ENCODE measurements around the gene ZNF552. TPM values are rescaled to one million over a fixed set of nuclear protein-coding genes. Genes with fewer than 3 reads are reported as not detected.
"Not testable (repeated sequence)": the region's sequence is repeated elsewhere in the genome, so short reads cannot be mapped to it uniquely, and the experiment has no call there.

Gene ZNF552
- total and polyA plus RNA-seq, 7 donors, result 2.4 to 15.0 (median 7.1) TPM

DNA sequence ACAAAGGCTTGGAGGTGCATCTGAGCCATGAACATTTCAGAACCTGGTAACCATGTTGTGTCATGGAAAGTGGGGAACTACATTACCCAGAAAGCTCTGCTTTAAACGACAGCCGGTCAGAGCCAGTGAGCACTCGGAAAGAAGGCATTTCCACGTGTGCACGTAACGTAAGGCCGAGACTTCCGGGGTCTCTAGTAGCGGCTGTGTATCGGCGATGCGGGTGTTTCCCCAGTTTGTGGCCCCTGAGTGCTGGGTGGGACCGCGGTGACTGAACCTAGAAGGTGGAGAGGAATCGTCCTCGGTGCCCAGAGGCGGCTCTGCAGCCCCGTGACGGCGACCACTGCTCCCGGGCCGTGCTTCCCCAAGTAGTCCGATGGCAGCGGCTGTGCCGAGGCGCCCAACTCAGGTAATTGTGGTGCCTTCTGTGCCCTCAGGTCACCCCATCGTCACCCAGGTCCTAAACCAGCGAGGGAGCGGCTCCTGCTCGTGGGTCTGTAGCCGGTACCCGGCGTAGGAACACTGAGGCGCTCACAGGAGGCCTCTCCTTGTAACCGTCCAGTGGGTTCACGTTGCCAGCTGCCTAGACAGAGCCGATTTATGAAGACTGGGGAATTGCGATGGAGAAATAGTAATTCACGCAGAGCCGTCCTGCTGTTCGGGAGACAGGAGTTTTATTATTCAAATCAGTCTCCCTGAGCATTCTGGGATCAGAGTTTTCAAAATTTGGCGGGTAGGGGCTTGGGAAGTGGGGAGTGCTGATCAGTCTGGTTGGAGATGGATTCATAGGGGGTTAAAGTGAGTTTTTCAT, 35.2 kb upstream of the ZNF552 start, which contains the start of gene ZNF587:
Gene ZNF587, plus strand, starts transcription at position 194 of the 808 bp plus-strand sequence. Its CDS starts 180 bp downstream, at position 374.
- Histone ChIP-seq H3K36me3 (peaks cover 0 to 14% (median 0%) of the 10 kb centered on the region in 4 donors), H3K27ac (peak within 1 kb of the TSS; percentile 69 to 73 (median 69)), H3K4me1 (peaks cover 0 to 16% (median 14%) of the 10 kb centered on the region in 4 donors), H3K4me3 (peak within 1 kb of the TSS; percentile 57 to 70 (median 61))
- 0% methylated on average over 42 of the region's 42 CpGs for WGBS, 2 donors
- TF ChIP-seq POLR2AphosphoS5 (IDR thresholded peaks at IDR 0.05), result peak in 3 of 4 donors; percentile 27 to 74 (median 64)
- intact Hi-C loops (cut with DNase I), result loop anchor here (5.0 kb wide), 1 partner anchor 38 kb away; the partner anchor contains the start of gene ZNF552
- not testable (repeated sequence) for H3K9me3 ChIP-seq, H3K27me3 ChIP-seq
- DNase-seq, result peak; percentile 76

DNA sequence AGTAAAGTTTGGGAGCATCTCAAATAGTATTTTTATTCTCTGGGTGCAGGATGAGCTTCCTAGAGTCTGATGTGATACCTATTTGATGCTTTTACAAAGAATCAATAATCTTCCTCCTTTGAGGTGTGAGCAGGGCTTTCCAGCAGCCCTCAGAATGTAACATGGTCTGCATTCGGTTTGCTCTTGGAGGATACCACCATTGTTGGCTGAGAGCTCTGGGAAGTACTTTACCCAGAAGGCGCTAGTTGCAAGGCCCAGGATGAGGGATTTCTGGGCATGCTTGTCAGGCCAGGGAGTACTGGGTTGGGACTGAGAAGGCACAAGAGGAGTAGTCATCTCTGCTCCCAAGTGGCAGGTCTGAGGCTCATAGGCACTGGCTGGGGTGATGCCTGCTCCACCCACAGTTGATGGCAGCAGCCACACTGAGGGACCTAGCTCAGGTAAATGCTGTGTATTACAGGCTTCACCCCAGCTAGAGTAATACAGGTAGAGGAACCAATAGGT, 34.5 kb upstream of the ZNF552 start:
- not testable (repeated sequence) for DNase-seq, H3K9me3 ChIP-seq, H3K27me3 ChIP-seq, H3K27ac ChIP-seq
- peak overlapping the region; percentile 57 to 70 (median 61) for H3K4me3 ChIP-seq
- peaks cover 0 to 12% (median 0%) of the 10 kb centered on the region in 4 donors for H3K36me3 ChIP-seq
- intact Hi-C loops (cut with DNase I), result loop anchor here (5.0 kb wide), 1 partner anchor 37 kb away; the partner anchor contains the start of gene ZNF552
- peaks cover 0 to 16% (median 14%) of the 10 kb centered on the region in 4 donors for H3K4me1 ChIP-seq
- 97 to 98% methylated on average over 2 of the region's 2 CpGs for WGBS, 2 donors

DNA sequence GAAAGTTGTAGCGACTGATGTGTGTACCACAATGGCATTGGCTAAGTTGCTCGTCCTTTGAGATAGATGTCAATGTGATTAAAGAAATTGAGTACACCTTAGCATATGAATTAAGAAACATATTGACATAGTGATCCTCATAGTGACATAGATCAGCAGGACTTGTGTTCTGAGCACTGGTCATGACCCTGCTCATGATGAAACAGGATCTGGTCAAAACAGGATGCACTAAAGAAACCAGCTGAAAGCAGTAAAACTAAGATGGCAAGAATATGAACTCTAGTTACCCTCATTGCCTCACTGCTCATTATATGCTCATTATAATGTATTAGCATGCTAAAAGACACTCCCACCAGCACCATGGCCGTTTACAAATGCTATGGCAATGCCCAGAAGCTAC, 32.5 kb upstream of the ZNF552 start:
- H3K36me3 ChIP-seq, result peaks cover 0 to 11% (median under 1%) of the 10 kb centered on the region in 4 donors
- not testable (repeated sequence) for H3K27me3 ChIP-seq, H3K9me3 ChIP-seq, H3K4me3 ChIP-seq, DNase-seq, H3K27ac ChIP-seq
- H3K4me1 ChIP-seq, result peaks cover 0 to 16% (median 14%) of the 10 kb centered on the region in 4 donors
- 78 to 87% methylated on average over 3 of the region's 3 CpGs for WGBS, 2 donors
- intact Hi-C loops (cut with DNase I), result loop anchor here (5.0 kb wide), 1 partner anchor 35 kb away; the partner anchor contains the start of gene ZNF552

DNA sequence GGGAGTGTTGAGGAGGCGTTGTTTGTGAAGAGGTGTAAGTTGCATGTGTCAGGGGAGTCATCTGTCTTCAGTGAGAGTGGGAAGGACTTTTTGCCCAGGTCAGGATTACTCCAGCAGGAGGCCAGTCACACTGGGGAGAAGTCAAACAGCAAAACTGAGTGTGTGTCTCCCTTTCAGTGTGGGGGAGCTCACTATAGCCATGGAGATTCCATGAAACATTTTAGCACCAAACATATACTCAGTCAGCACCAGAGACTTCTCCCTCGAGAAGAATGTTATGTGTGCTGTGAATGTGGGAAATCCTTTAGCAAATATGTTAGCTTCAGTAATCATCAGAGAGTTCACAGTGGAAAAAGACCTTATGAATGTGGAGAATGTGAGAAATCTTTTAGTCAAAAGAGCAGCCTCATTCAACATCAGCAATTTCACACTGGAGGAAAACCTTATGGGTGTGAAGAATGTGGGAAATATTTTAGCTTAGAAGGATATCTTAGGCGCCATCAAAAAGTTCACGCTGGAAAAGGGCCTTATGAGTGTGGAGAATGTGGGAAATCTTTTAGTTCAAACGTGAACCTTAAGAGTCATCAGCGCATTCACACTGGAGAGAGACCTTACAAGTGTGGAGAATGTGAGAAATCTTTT, 26.5 kb upstream of the ZNF552 start:
- TF ChIP-seq EP300 (IDR thresholded peaks at IDR 0.05), result no peak
- no peak for TF ChIP-seq POLR2AphosphoS5 (IDR thresholded peaks at IDR 0.05)
- TF ChIP-seq POLR2A (IDR thresholded peaks at IDR 0.05), result no peak
- TF ChIP-seq, protein P1, sequence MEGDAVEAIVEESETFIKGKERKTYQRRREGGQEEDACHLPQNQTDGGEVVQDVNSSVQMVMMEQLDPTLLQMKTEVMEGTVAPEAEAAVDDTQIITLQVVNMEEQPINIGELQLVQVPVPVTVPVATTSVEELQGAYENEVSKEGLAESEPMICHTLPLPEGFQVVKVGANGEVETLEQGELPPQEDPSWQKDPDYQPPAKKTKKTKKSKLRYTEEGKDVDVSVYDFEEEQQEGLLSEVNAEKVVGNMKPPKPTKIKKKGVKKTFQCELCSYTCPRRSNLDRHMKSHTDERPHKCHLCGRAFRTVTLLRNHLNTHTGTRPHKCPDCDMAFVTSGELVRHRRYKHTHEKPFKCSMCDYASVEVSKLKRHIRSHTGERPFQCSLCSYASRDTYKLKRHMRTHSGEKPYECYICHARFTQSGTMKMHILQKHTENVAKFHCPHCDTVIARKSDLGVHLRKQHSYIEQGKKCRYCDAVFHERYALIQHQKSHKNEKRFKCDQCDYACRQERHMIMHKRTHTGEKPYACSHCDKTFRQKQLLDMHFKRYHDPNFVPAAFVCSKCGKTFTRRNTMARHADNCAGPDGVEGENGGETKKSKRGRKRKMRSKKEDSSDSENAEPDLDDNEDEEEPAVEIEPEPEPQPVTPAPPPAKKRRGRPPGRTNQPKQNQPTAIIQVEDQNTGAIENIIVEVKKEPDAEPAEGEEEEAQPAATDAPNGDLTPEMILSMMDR (IDR thresholded peaks at IDR 0.05), result no peak
- Histone ChIP-seq H3K27ac (no peak overlapping the region), H3K4me1 (no peaks in the 10 kb centered on the region), H3K27me3 (no peaks in the 10 kb centered on the region), H3K9me3 (no peaks in the 10 kb centered on the region), H3K36me3 (peaks cover 0 to 36% (median 9%) of the 10 kb centered on the region in 4 donors), H3K4me3 (no peak overlapping the region)
- no peak for DNase-seq
- WGBS, 2 donors, result 84% methylated on average over 6 of the region's 6 CpGs
- intact Hi-C loops (cut with DNase I), result no loop called here

DNA sequence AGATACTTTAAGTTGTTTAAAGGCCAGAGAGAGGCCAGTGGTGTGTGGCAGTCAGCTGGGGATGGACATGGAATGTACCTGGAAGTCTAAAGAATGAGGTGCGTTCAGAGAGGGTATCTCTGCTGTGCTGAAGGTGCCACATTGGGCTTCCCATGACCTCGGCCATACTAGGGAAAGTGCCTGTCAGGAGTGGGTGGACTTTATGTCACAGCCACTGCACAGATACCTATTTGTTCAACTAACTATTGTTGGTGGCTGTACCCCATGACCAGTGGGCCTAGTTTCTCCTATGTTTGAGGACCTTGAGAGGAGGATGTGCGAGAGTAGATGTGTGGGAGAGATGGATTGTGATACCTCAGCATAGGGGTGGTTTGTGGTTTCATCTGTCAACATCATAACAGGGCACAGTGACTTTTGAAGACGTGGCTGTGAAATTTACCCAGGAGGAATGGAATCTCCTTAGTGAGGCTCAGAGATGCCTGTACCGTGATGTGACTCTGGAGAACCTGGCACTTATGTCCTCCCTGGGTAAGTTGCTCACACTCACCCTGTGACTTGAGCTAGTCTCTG, 24.0 kb upstream of the ZNF552 start:
- H3K27me3 ChIP-seq; H3K27ac ChIP-seq; H3K9me3 ChIP-seq; H3K4me3 ChIP-seq; intact Hi-C loops (cut with DNase I); H3K4me1 ChIP-seq; DNase-seq: not testable (repeated sequence)
- WGBS, 2 donors, result 87 to 95% methylated on average over 5 of the region's 5 CpGs
- H3K36me3 ChIP-seq, result peaks cover 0 to 31% (median 9%) of the 10 kb centered on the region in 4 donors

DNA sequence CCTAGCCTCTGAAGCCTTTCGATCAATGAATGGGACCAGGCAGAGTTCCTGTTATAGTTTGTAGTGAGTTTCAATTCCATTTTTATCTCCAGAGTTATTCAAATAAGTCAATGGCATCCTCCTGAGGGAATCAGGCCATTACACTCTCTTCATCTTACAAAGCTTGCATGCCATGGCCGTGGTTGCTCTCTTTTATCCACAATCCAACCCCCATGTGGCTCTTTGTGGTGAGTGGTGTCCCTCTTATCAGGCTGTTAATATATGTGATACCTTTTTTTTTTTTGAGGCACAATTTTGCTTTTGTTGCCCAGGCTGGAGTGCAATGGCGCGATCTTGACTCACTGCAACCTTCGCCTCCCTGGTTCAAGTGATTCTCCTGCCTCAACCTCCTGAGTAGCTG, 22.3 kb upstream of the ZNF552 start:
- 96 to 98% methylated on average over 5 of the region's 5 CpGs for WGBS, 2 donors
- H3K9me3 ChIP-seq; H3K27ac ChIP-seq; DNase-seq; H3K4me1 ChIP-seq; intact Hi-C loops (cut with DNase I); H3K27me3 ChIP-seq; H3K4me3 ChIP-seq: not testable (repeated sequence)
- peaks cover 0 to 23% (median 7%) of the 10 kb centered on the region in 4 donors for H3K36me3 ChIP-seq
